IMR-90 (cell line): Measurements from ENCODE around the gene INSL3.

ENCODE experiments used
- CHD1 ChIP-seq: IDR thresholded peaks from 2 replicates; pipeline ENCODE4 v1.6.1; 2012; ENCODE audit warnings: low read depth, low read length, improper control_type of control experiment
- CTCF ChIP-seq: conservative IDR thresholded peaks from 2 replicates; pipeline ENCODE4 v1.5.1; 2012; ENCODE audit warnings: mild to moderate bottlenecking, low read depth, low read length, improper control_type of control experiment
- FOS ChIP-seq: fragments of 150-350 bp; IDR thresholded peaks from 2 replicates; pipeline ENCODE4 v1.6.1; 2016; ENCODE audit warnings: low read depth, low read length
- POLR2A ChIP-seq: IDR thresholded peaks from 2 replicates; pipeline ENCODE4 v1.6.1; 2012; ENCODE audit warnings: mild to moderate bottlenecking, low read depth, low read length
- RAD21 ChIP-seq: IDR thresholded peaks from 2 replicates; pipeline ENCODE4 v1.6.1; 2012; ENCODE audit warnings: low read length, improper control_type of control experiment
- SMC3 ChIP-seq: fragments of 150-350 bp; IDR thresholded peaks from 2 replicates; pipeline ENCODE4 v1.6.1; 2016; ENCODE audit warnings: low read depth, mild to moderate bottlenecking, antibody characterized with exemption, low read length, moderate library complexity

- TF ChIP-seq CTCF (no peak), SMC3 (no peak), RAD21 (no peak), POLR2A (no peak), FOS (no peak), CHD1 (no peak)
These were observed 32.7 kb downstream of the INSL3 start for GRCh38 chr19:17788632-17789031.
